NCI-H2107 treated with DMSO at 0.1 percent for 48 hours (cell line): ENCODE measurements around the gene LNX1.

Experiments
- DNase-seq: peaks from one replicate; lab custom pipeline; 2025; ENCODE audit not compliant: unreplicated experiment; lab: John Stamatoyannopoulos, UW

Gene LNX1

GRCh38 chr4:53538756-53539155 is 52.5 kb downstream of the LNX1 start:
- DNase-seq = no peak

GRCh38 chr4:53537606-53538005 is 53.7 kb downstream of the LNX1 start:
- no peak for DNase-seq

- DNase-seq = no peak
Observed at GRCh38 chr4:53536328-53536727, 55.0 kb downstream of the LNX1 start.

- DNase-seq = no peak
Observed at GRCh38 chr4:53535567-53535966, 55.7 kb downstream of the LNX1 start.

- no peak for DNase-seq
Observed at GRCh38 chr4:53534684-53535083, 56.6 kb downstream of the LNX1 start.

- DNase-seq = no peak
Observed at GRCh38 chr4:53532521-53532920, 58.8 kb downstream of the LNX1 start.

GRCh38 chr4:53531585-53532224 is 59.6 kb downstream of the LNX1 start:
- no peak for DNase-seq

- no peak for DNase-seq
Observed at GRCh38 chr4:53529025-53529424, 62.3 kb downstream of the LNX1 start.

- no peak for DNase-seq
Observed at GRCh38 chr4:53527930-53528329, 63.4 kb downstream of the LNX1 start.

GRCh38 chr4:53527326-53527725 is 64.0 kb downstream of the LNX1 start:
- DNase-seq = no peak

- DNase-seq = no peak
Observed at GRCh38 chr4:53522334-53522733, 69.0 kb downstream of the LNX1 start.

GRCh38 chr4:53520116-53520515 is 71.2 kb downstream of the LNX1 start:
- no peak for DNase-seq

GRCh38 chr4:53518807-53519206 is 72.5 kb downstream of the LNX1 start:
- DNase-seq = no peak

- DNase-seq = no peak
Observed at GRCh38 chr4:53515076-53515475, 76.2 kb downstream of the LNX1 start.

- no peak for DNase-seq
Observed at GRCh38 chr4:53514509-53514908, 76.8 kb downstream of the LNX1 start.

- DNase-seq = no peak
Observed at GRCh38 chr4:53512608-53513007, 78.7 kb downstream of the LNX1 start.

GRCh38 chr4:53511014-53511413 is 80.3 kb downstream of the LNX1 start:
- no peak for DNase-seq

- no peak for DNase-seq
Observed at GRCh38 chr4:53510321-53510720, 81.0 kb downstream of the LNX1 start.

- peak; percentile 9 for DNase-seq
Observed at GRCh38 chr4:53508446-53508845, 82.8 kb downstream of the LNX1 start.

GRCh38 chr4:53507671-53508286 is 83.5 kb downstream of the LNX1 start:
- peak; percentile 54 for DNase-seq

- no peak for DNase-seq
Observed at GRCh38 chr4:53507058-53507457, 84.2 kb downstream of the LNX1 start.

- DNase-seq = no peak
Observed at GRCh38 chr4:53505947-53506346, 85.3 kb downstream of the LNX1 start.

- DNase-seq = no peak
Observed at GRCh38 chr4:53502094-53502493, 89.2 kb downstream of the LNX1 start.
